GM12891 (cell line): ENCODE measurements around the gene CFAP100.

Experiments used
- PAX5 ChIP-seq: IDR thresholded peaks from 2 replicates; pipeline ENCODE4 v1.6.1; 2011; ENCODE audit warnings: low read length, moderate library complexity, mild to moderate bottlenecking; ENCODE audit not compliant: insufficient read depth, severe bottlenecking
- POLR2A ChIP-seq: IDR thresholded peaks from 2 replicates; pipeline ENCODE4 v1.6.1; 2011; ENCODE audit warnings: low read depth, low read length, control low read depth
- POLR2AphosphoS5 ChIP-seq: IDR thresholded peaks from 2 replicates; pipeline ENCODE4 v1.6.1; 2011; ENCODE audit warnings: low read depth, low read length, control low read depth
- POU2F2 ChIP-seq: IDR thresholded peaks from 2 replicates; pipeline ENCODE4 v1.6.1; 2011; ENCODE audit warnings: low read depth, mild to moderate bottlenecking, control low read depth, low read length, moderate library complexity
- SPI1 ChIP-seq: IDR thresholded peaks from 2 replicates; pipeline ENCODE4 v1.6.1; 2011; ENCODE audit warnings: low read depth, low read length, control low read depth
- TAF1 ChIP-seq: IDR thresholded peaks from 2 replicates; pipeline ENCODE4 v1.6.1; 2011; ENCODE audit warnings: low read depth, low read length, control low read depth

DNA sequence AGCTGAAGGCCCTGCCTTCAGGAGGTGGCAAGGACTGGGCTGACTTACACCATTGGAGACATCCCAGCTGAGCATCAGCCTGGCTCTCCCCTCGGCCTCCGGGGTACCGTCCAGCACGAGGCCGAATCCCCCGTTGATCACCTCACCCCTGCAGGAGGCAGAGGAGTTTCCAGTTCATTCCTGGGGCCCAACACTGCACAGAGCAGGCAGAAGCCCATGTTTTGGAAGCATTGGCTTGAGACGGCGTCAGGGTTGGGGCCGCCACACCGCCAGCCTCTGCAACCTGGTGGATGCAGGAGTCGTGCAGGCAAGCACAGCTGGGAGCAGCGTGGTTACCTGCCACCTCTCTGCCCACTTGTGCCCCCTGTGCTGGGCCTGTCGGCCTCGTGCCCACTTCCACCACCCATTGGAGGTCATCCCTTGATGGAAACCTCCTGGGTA lies 88.6 kb downstream of the CFAP100 start:
- no peak for TF ChIP-seq POLR2AphosphoS5
- TF ChIP-seq POLR2A = no peak
- no peak for TF ChIP-seq POU2F2
- no peak for TF ChIP-seq SPI1
- no peak for TF ChIP-seq TAF1
- TF ChIP-seq PAX5 = no peak
